Measurements from ENCODE around the gene RASGRF2. TPM values are rescaled to one million over a fixed set of nuclear protein-coding genes. Genes with fewer than 3 reads are reported as not detected.

Gene RASGRF2
- total RNA-seq, 1 experiment from 2014 or later, result 9.1 TPM

DNA sequence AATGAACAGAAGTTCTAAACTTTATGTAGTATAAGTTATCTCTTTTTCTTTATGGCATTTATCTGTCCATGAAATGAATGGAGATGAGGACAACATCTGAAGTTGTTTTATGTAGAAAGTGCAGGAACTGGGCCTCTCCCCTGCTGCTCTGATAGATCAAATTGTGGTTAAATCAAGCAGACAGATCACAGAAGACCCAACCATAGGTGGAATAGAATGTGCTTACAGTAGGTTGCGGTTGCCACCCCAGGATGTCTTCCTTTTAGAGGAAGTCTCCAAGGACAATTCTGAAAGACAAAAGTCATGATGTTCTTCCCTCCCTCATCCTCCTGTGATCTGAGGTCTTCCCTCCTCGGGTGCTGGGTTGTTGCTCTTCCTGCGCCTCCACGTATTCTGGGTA, 12.9 kb downstream of the RASGRF2 start:
- intact Hi-C loops (cut with micrococcal nuclease; ENCODE audit: unreplicated experiment), result no loop called here
- TF ChIP-seq, protein P1, sequence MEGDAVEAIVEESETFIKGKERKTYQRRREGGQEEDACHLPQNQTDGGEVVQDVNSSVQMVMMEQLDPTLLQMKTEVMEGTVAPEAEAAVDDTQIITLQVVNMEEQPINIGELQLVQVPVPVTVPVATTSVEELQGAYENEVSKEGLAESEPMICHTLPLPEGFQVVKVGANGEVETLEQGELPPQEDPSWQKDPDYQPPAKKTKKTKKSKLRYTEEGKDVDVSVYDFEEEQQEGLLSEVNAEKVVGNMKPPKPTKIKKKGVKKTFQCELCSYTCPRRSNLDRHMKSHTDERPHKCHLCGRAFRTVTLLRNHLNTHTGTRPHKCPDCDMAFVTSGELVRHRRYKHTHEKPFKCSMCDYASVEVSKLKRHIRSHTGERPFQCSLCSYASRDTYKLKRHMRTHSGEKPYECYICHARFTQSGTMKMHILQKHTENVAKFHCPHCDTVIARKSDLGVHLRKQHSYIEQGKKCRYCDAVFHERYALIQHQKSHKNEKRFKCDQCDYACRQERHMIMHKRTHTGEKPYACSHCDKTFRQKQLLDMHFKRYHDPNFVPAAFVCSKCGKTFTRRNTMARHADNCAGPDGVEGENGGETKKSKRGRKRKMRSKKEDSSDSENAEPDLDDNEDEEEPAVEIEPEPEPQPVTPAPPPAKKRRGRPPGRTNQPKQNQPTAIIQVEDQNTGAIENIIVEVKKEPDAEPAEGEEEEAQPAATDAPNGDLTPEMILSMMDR (conservative IDR thresholded peaks at IDR 0.05; ENCODE audit: low read depth, low read length), result no peak
- no peak for TF ChIP-seq EZH2 (IDR thresholded peaks at IDR 0.05; ENCODE audit: borderline replicate concordance, low read depth, low read length, poor library complexity, severe bottlenecking)
- no peaks in the 10 kb centered on the region for H3K9me3 ChIP-seq (ENCODE audit: low read depth, low read length, poor library complexity, severe bottlenecking)
- H3K27me3 ChIP-seq (replicated peaks; ENCODE audit: insufficient read depth, low read depth, low read length, poor library complexity), result no peaks in the 10 kb centered on the region
- peaks cover 15% of the 10 kb centered on the region for H3K4me1 ChIP-seq (ENCODE audit: insufficient read depth, low read length, poor library complexity, severe bottlenecking)
- CTCF ChIA-PET, result no interaction called here
- no peak overlapping the region for H3K27ac ChIP-seq (ENCODE audit: low read depth, low read length, poor library complexity, severe bottlenecking)
- H3K4me3 ChIP-seq (ENCODE audit: low read depth, low read length, poor library complexity, severe bottlenecking), result no peak overlapping the region
- no TSS peak for BruUV-seq (replicated peaks)
- no peaks in the 10 kb centered on the region for H3K36me3 ChIP-seq (ENCODE audit: insufficient read depth, low read length, poor library complexity, severe bottlenecking)
- POLR2A ChIA-PET (ENCODE audit: low non-redundant PET), result no interaction called here
- peak; percentile 88 for DNase-seq (ENCODE audit: low spot score)

DNA sequence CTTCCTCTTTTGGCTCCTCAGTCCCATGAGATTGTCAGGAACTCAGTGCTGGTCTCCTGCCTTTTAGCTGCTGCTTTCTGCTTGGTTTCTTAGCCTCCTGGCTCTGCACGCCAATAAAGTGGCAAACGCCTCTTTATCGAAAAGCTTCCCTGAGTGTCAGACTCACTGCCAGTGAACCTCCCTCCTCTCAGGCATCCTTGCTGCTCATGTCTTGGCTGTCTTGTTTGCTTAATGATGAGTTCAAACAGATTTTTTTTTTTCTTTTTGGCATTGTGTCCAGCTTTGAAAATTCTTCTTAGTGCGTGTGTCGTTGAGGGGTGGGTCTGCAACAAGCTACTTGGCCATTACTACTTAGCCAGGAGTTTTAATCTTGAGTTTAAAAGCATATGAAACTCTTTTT, 14.9 kb downstream of the RASGRF2 start:
- ChIA-PET CTCF (no interaction called here), POLR2A (ENCODE audit: low non-redundant PET) (no interaction called here)
- TF ChIP-seq EZH2 (IDR thresholded peaks at IDR 0.05; ENCODE audit: borderline replicate concordance, low read depth, low read length, poor library complexity, severe bottlenecking), result no peak
- TF ChIP-seq, protein P1 (conservative IDR thresholded peaks at IDR 0.05; ENCODE audit: low read depth, low read length), result no peak
- BruUV-seq (replicated peaks), result no TSS peak
- peaks cover 11% of the 10 kb centered on the region for H3K4me1 ChIP-seq (ENCODE audit: insufficient read depth, low read length, poor library complexity, severe bottlenecking)
- DNase-seq (ENCODE audit: low spot score), result no peak
- no peak overlapping the region for H3K27ac ChIP-seq (ENCODE audit: low read depth, low read length, poor library complexity, severe bottlenecking)
- no peaks in the 10 kb centered on the region for H3K9me3 ChIP-seq (ENCODE audit: low read depth, low read length, poor library complexity, severe bottlenecking)
- no peak overlapping the region for H3K4me3 ChIP-seq (ENCODE audit: low read depth, low read length, poor library complexity, severe bottlenecking)
- no peaks in the 10 kb centered on the region for H3K27me3 ChIP-seq (replicated peaks; ENCODE audit: insufficient read depth, low read depth, low read length, poor library complexity)
- H3K36me3 ChIP-seq (ENCODE audit: insufficient read depth, low read length, poor library complexity, severe bottlenecking), result no peaks in the 10 kb centered on the region
- intact Hi-C loops (cut with micrococcal nuclease; ENCODE audit: unreplicated experiment), result no loop called here

- Histone ChIP-seq H3K27ac (ENCODE audit: low read depth, low read length, poor library complexity, severe bottlenecking) (no peak overlapping the region), H3K36me3 (ENCODE audit: insufficient read depth, low read length, poor library complexity, severe bottlenecking) (no peaks in the 10 kb centered on the region), H3K27me3 (replicated peaks; ENCODE audit: insufficient read depth, low read depth, low read length, poor library complexity) (no peaks in the 10 kb centered on the region), H3K9me3 (ENCODE audit: low read depth, low read length, poor library complexity, severe bottlenecking) (no peaks in the 10 kb centered on the region), H3K4me3 (ENCODE audit: low read depth, low read length, poor library complexity, severe bottlenecking) (no peak overlapping the region), H3K4me1 (ENCODE audit: insufficient read depth, low read length, poor library complexity, severe bottlenecking) (peaks cover 11% of the 10 kb centered on the region)
- ChIA-PET POLR2A (ENCODE audit: low non-redundant PET) (no interaction called here), CTCF (no interaction called here)
- DNase-seq (ENCODE audit: low spot score), result no peak
- intact Hi-C loops (cut with micrococcal nuclease; ENCODE audit: unreplicated experiment), result no loop called here
- TF ChIP-seq, protein P1 (conservative IDR thresholded peaks at IDR 0.05; ENCODE audit: low read depth, low read length), result no peak
- TF ChIP-seq EZH2 (IDR thresholded peaks at IDR 0.05; ENCODE audit: borderline replicate concordance, low read depth, low read length, poor library complexity, severe bottlenecking), result no peak
- BruUV-seq (replicated peaks), result no TSS peak
Observed at GRCh38 chr5:80976985-80977384, 16.8 kb downstream of the RASGRF2 start.

Data from A673 (cell line).